Measurements from ENCODE around the gene ANKMY1.

DNA sequence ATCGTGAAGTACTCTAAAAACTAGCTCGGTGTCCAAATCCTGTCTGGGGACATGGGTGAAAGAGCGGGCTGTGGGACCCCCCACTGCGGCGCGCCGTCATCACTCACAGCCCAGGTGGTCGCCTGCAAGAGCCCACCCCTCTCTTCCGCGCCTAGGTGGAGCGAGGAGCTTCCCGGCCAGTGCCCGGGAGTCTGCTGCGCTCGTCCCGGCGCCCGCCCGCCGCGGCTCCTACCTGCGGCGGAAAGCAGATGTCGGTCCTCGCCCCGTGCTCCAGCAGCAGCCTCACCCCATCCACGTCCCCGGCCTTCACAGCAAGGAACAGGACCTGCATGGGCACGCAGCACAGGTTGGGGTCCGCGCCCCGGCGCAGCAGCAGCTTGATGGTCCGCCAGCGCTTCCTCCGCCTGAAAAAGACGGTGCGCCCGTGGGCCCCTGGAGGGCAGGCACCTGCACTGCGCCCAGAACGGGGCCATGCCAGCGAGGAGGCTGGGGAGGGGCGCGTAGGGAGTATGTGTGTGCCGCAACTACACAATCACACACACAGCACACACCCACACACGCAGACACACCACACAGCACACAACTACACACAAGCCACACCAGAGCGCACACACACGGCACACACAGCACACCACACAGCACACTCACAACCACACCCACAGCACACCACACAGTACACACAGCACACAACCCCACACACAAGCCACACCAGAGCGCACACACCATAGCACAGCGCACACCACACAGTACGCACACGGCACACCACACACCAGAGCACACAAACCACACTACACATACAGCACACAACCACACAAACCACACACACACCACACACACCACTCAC lies 37.4 kb downstream of the ANKMY1 start:
- TF ChIP-seq, protein P1, sequence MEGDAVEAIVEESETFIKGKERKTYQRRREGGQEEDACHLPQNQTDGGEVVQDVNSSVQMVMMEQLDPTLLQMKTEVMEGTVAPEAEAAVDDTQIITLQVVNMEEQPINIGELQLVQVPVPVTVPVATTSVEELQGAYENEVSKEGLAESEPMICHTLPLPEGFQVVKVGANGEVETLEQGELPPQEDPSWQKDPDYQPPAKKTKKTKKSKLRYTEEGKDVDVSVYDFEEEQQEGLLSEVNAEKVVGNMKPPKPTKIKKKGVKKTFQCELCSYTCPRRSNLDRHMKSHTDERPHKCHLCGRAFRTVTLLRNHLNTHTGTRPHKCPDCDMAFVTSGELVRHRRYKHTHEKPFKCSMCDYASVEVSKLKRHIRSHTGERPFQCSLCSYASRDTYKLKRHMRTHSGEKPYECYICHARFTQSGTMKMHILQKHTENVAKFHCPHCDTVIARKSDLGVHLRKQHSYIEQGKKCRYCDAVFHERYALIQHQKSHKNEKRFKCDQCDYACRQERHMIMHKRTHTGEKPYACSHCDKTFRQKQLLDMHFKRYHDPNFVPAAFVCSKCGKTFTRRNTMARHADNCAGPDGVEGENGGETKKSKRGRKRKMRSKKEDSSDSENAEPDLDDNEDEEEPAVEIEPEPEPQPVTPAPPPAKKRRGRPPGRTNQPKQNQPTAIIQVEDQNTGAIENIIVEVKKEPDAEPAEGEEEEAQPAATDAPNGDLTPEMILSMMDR (conservative IDR thresholded peaks at IDR 0.05; ENCODE audit: low read depth, low read length), result no peak
- TF ChIP-seq EZH2phosphoT487 (IDR thresholded peaks at IDR 0.05; ENCODE audit: borderline replicate concordance, low read length) (no peak), EZH2 (IDR thresholded peaks at IDR 0.05; ENCODE audit: low read length, unreplicated experiment) (no peak)

Data from PC-3 (cell line).